SKM-1 treated with dmso at 0.1 percent for 144 hours (cell line): ENCODE measurements around the gene CEMIP.

Source experiments
- DNase-seq: peaks from one replicate; lab custom pipeline; 2025; ENCODE audit not compliant: unreplicated experiment; lab: John Stamatoyannopoulos, UW

The CEMIP gene

GRCh38 chr15:80971143-80971542, 192.0 kb downstream of the CEMIP start:
- DNase-seq = no peak

- DNase-seq = no peak
Measured at GRCh38 chr15:80972276-80972675, 193.1 kb downstream of the CEMIP start.

GRCh38 chr15:80974914-80975313, 195.7 kb downstream of the CEMIP start:
- no peak for DNase-seq

- DNase-seq = no peak
Measured at GRCh38 chr15:80976851-80977250, 197.7 kb downstream of the CEMIP start.

GRCh38 chr15:80977627-80978036, 198.5 kb downstream of the CEMIP start:
- peak; percentile 79 for DNase-seq

- DNase-seq = no peak
Measured at GRCh38 chr15:80978685-80979329, 199.6 kb downstream of the CEMIP start.

- no peak for DNase-seq
Measured at GRCh38 chr15:80979538-80980200, 200.5 kb downstream of the CEMIP start.

- no peak for DNase-seq
Measured at GRCh38 chr15:80982205-80982604, 203.0 kb downstream of the CEMIP start.

- DNase-seq = no peak
Measured at GRCh38 chr15:80982839-80983238, 203.7 kb downstream of the CEMIP start.

GRCh38 chr15:80984856-80985255, 205.7 kb downstream of the CEMIP start:
- DNase-seq = peak; percentile 90

GRCh38 chr15:80985981-80986380, 206.8 kb downstream of the CEMIP start:
- DNase-seq = no peak

- no peak for DNase-seq
Measured at GRCh38 chr15:80986487-80986886, 207.3 kb downstream of the CEMIP start.

GRCh38 chr15:80988148-80988796, 209.1 kb downstream of the CEMIP start:
- DNase-seq = no peak

GRCh38 chr15:80989081-80989517, 209.9 kb downstream of the CEMIP start:
- peak; percentile 19 for DNase-seq

GRCh38 chr15:80989518-80990478, 210.6 kb downstream of the CEMIP start, which contains the start of gene MESD:
Gene MESD, minus strand, starts transcription at chr15:80989819. Its CDS starts 28 bp downstream, at chr15:80989791.
- DNase-seq = peak; percentile 92

GRCh38 chr15:80990955-80991354, 211.8 kb downstream of the CEMIP start:
- DNase-seq = no peak

- no peak for DNase-seq
Measured at GRCh38 chr15:80991421-80991820, 212.3 kb downstream of the CEMIP start.

GRCh38 chr15:80992006-80992405, 212.8 kb downstream of the CEMIP start:
- no peak for DNase-seq

GRCh38 chr15:80992441-80992840, 213.3 kb downstream of the CEMIP start:
- no peak for DNase-seq

GRCh38 chr15:80996247-80996646, 217.1 kb downstream of the CEMIP start:
- DNase-seq = peak; percentile 10

- DNase-seq = no peak
Measured at GRCh38 chr15:80997692-80998091, 218.5 kb downstream of the CEMIP start.
